Measurements from ENCODE around the gene STK33. TPM values are rescaled to one million over a fixed set of nuclear protein-coding genes. Genes with fewer than 3 reads are reported as not detected.

STK33 gene
- polyA plus RNA-seq, 1 of the 3 experiments (the other 2 are of a cell fraction) = 12.3 TPM

- no peaks in the 10 kb centered on the region for H3K9me3 ChIP-seq
- no peaks in the 10 kb centered on the region for H3K27me3 ChIP-seq (ENCODE audit: insufficient read depth)
- 93% methylated on average over 7 of the region's 11 CpGs for WGBS (ENCODE audit: low lambda C conversion rate)
- no peak for TF ChIP-seq GABPA (IDR thresholded peaks at IDR 0.05; ENCODE audit: low read depth)
- no peak for TF ChIP-seq NFIC (IDR thresholded peaks at IDR 0.05; ENCODE audit: borderline replicate concordance)
- TF ChIP-seq MAX (IDR thresholded peaks at IDR 0.05; ENCODE audit: low read depth) = no peak
- no peak for TF ChIP-seq ZBTB33 (IDR thresholded peaks at IDR 0.05; ENCODE audit: borderline replicate concordance, low read depth)
- TF ChIP-seq RFX5 (IDR thresholded peaks at IDR 0.05; ENCODE audit: low read length) = no peak
- TF ChIP-seq TCF12 (IDR thresholded peaks at IDR 0.05) = no peak
- TF ChIP-seq YY1 (IDR thresholded peaks at IDR 0.05; ENCODE audit: low read depth) = no peak
- TF ChIP-seq SMC3 (IDR thresholded peaks at IDR 0.05; ENCODE audit: low read depth, low read length) = no peak
- no peak for TF ChIP-seq CTCF (IDR thresholded peaks at IDR 0.05)
- no peaks in the 10 kb centered on the region for H3K9me2 ChIP-seq
- CTCF ChIA-PET = interaction anchor here (0.7 to 0.9 kb wide), 2 partner anchors 13 to 51 kb away, joined by 3 to 4 read pairs; no protein-coding TSS in a partner anchor
- H3K9ac ChIP-seq = no peak overlapping the region
- no peak overlapping the region for H3K4me3 ChIP-seq (ENCODE audit: low read depth in 2 of 2, low read length in 1 of 2)
- H3K4me1 ChIP-seq (ENCODE audit: control insufficient read depth in 1 of 2, insufficient read depth in 2 of 2, low read depth in 1 of 2, low read length in 1 of 2) = peaks cover 0 to 11% of the 10 kb centered on the region in 2 experiments; a peak in 1 of 4 replicates
- H4K20me1 ChIP-seq (ENCODE audit: insufficient read depth) = no peaks in the 10 kb centered on the region
- no peak overlapping the region for H3K4me2 ChIP-seq
- no peak for DNase-seq
- H3K79me2 ChIP-seq (ENCODE audit: insufficient read depth) = no peaks in the 10 kb centered on the region
- no peak overlapping the region for H2AFZ ChIP-seq (ENCODE audit: low read depth)
- no peak overlapping the region; a peak in 1 of 4 replicates for H3K27ac ChIP-seq (ENCODE audit: low read depth in 2 of 2, low read length in 1 of 2)
- no peaks in the 10 kb centered on the region for H3K36me3 ChIP-seq (replicated peaks in 1 of 2; ENCODE audit: control insufficient read depth in 1 of 2, insufficient read depth in 2 of 2, low read length in 1 of 2)
- H3F3A ChIP-seq (replicated peaks; ENCODE audit: insufficient read depth) = no peaks in the 10 kb centered on the region
- POLR2A ChIA-PET = no interaction called here
Observed at GRCh38 chr11:8389029-8389996, 204.7 kb downstream of the STK33 start.

GRCh38 chr11:8387693-8388092 is 206.3 kb downstream of the STK33 start:
- no peaks in the 10 kb centered on the region for H3K79me2 ChIP-seq (ENCODE audit: insufficient read depth)
- H3K27ac ChIP-seq (ENCODE audit: low read depth in 2 of 2, low read length in 1 of 2) = no peak overlapping the region
- peaks cover 0 to 11% of the 10 kb centered on the region in 2 experiments; a peak in 1 of 4 replicates for H3K4me1 ChIP-seq (ENCODE audit: control insufficient read depth in 1 of 2, insufficient read depth in 2 of 2, low read depth in 1 of 2, low read length in 1 of 2)
- CTCF ChIA-PET = no interaction called here
- no peak overlapping the region for H3K9ac ChIP-seq
- no peaks in the 10 kb centered on the region for H3K27me3 ChIP-seq (ENCODE audit: insufficient read depth)
- H3K4me2 ChIP-seq = no peak overlapping the region
- no peaks in the 10 kb centered on the region for H4K20me1 ChIP-seq (ENCODE audit: insufficient read depth)
- no peaks in the 10 kb centered on the region for H3F3A ChIP-seq (replicated peaks; ENCODE audit: insufficient read depth)
- DNase-seq = no peak
- WGBS (ENCODE audit: low lambda C conversion rate) = 100% methylated on average over 3 of the region's 5 CpGs
- H3K9me2 ChIP-seq = no peaks in the 10 kb centered on the region
- H3K36me3 ChIP-seq (replicated peaks in 1 of 2; ENCODE audit: control insufficient read depth in 1 of 2, insufficient read depth in 2 of 2, low read length in 1 of 2) = no peaks in the 10 kb centered on the region
- H2AFZ ChIP-seq (ENCODE audit: low read depth) = no peak overlapping the region
- H3K9me3 ChIP-seq = no peaks in the 10 kb centered on the region
- H3K4me3 ChIP-seq (ENCODE audit: low read depth in 2 of 2, low read length in 1 of 2) = no peak overlapping the region
- POLR2A ChIA-PET = interaction anchor here (1.3 kb wide), 1 partner anchor 32 kb away, joined by 3 read pairs; no protein-coding TSS in a partner anchor
- TF ChIP-seq FOSL2 (IDR thresholded peaks at IDR 0.05; ENCODE audit: borderline replicate concordance, low read depth) (no peak), EZH2phosphoT487 (IDR thresholded peaks at IDR 0.05; ENCODE audit: borderline replicate concordance, low read depth) (no peak), POLR2AphosphoS5 (IDR thresholded peaks at IDR 0.05; ENCODE audit: low read depth, low read length) (no peak), IRF3 (IDR thresholded peaks at IDR 0.05; ENCODE audit: low read depth, low read length) (no peak), SMC3 (IDR thresholded peaks at IDR 0.05; ENCODE audit: low read depth, low read length) (no peak), FOXJ3 (CRISPR knock-in tag; IDR thresholded peaks at IDR 0.05) (no peak), REST (IDR thresholded peaks at IDR 0.05; ENCODE audit: low read depth, low read length) (no peak)
